Keratinocyte (primary cell): ENCODE results near the gene ZNF423. TPM values are rescaled to one million over a fixed set of nuclear protein-coding genes. Genes with fewer than 3 reads are reported as not detected.

Source experiments
- DNase-seq: peaks from one replicate; pipeline ENCODE4 v3.0.0-alpha.2; 2011; ENCODE audit warnings: low read depth, missing footprints, low spot score
- FAIRE-seq: peaks from 2 replicates; lab custom pipeline; 2011; peaks lifted over from hg19 to GRCh38; lab: Jason Lieb, UNC
- H2AFZ ChIP-seq: 2 replicates; pipeline ENCODE4 v1.6.0; 2012; ENCODE audit warnings: low read length, control low read depth, inconsistent platforms; ENCODE audit not compliant: control insufficient read depth
- H3K27ac ChIP-seq: 2 replicates; pipeline ENCODE4 v1.5.1; 2011; ENCODE audit warnings: low read length; ENCODE audit not compliant: control insufficient read depth, insufficient read depth
- H3K27me3 ChIP-seq: 3 replicates; pipeline ENCODE4 v1.6.0; 2011; ENCODE audit warnings: low read length; ENCODE audit not compliant: control insufficient read depth, insufficient read depth; ENCODE audit errors: extremely low read depth
- H3K36me3 ChIP-seq, 2 experiments: 2 replicates in 1 of 2; 3 replicates in 1 of 2; pipeline ENCODE4 v1.5.1; 2011; ENCODE audit warnings: low read length in 2 of 2, mild to moderate bottlenecking in 1 of 2; ENCODE audit not compliant: control insufficient read depth in 2 of 2, insufficient read depth in 2 of 2; ENCODE audit errors: extremely low read depth in 1 of 2
- H3K4me1 ChIP-seq: 3 replicates; pipeline ENCODE4 v1.5.1; 2011; ENCODE audit warnings: low read length; ENCODE audit not compliant: control insufficient read depth, insufficient read depth; ENCODE audit errors: extremely low read depth
- H3K4me2 ChIP-seq: 3 replicates; pipeline ENCODE4 v1.6.0; 2011; ENCODE audit warnings: low read depth, low read length; ENCODE audit not compliant: control insufficient read depth, insufficient read depth; ENCODE audit errors: extremely low read depth
- H3K4me3 ChIP-seq, 3 experiments: fragments of 200-600 bp in 1 of 3; sonication (generic) in 1 of 3; 2 replicates in 2 of 3; 3 replicates in 1 of 3; pipeline ENCODE4 v1.5.1; 2011 to 2016; ENCODE audit warnings: low read length in 3 of 3, mild to moderate bottlenecking in 3 of 3, control low read depth in 2 of 3, inconsistent platforms in 1 of 3, low read depth in 1 of 3, mixed read lengths in 1 of 3, mixed run types in 1 of 3, moderate library complexity in 1 of 3; ENCODE audit not compliant: control insufficient read depth in 2 of 3, insufficient read depth in 2 of 3; ENCODE audit errors: extremely low read depth in 1 of 3
- H3K79me2 ChIP-seq: 2 replicates; pipeline ENCODE4 v1.6.0; 2012; ENCODE audit warnings: low read length; ENCODE audit not compliant: control insufficient read depth, insufficient read depth
- H3K9ac ChIP-seq: 3 replicates; pipeline ENCODE4 v1.6.0; 2011; ENCODE audit warnings: low read length; ENCODE audit not compliant: control insufficient read depth, insufficient read depth; ENCODE audit errors: extremely low read depth
- H3K9me1 ChIP-seq: 3 replicates; pipeline ENCODE4 v1.6.0; 2011; ENCODE audit warnings: low read length; ENCODE audit not compliant: control insufficient read depth, insufficient read depth; ENCODE audit errors: extremely low read depth
- H3K9me3 ChIP-seq: 2 replicates; pipeline ENCODE4 v1.5.1; 2012; ENCODE audit warnings: low read depth, low read length; ENCODE audit not compliant: control insufficient read depth
- H4K20me1 ChIP-seq: 3 replicates; pipeline ENCODE4 v1.6.0; 2011; ENCODE audit warnings: low read length; ENCODE audit not compliant: control insufficient read depth, insufficient read depth; ENCODE audit errors: extremely low read depth
- EZH2 ChIP-seq: IDR thresholded peaks from one replicate; pipeline ENCODE4 v1.6.1; 2012; ENCODE audit warnings: inconsistent platforms, mild to moderate bottlenecking, low read length, moderate library complexity
- dilution Hi-C: fragments of 300-500 bp; cut with MboI; formaldehyde crosslinking; loops from one replicate; pipeline ENCODE4 v1.7.0; 2020; ENCODE audit warnings: low sequenced_read_pairs; ENCODE audit not compliant: extremely low pct_ligation_motif_present
- polyA plus RNA-seq, 5 experiments: library from polyadenylated mRNA; depleted of rRNA in 3 of 5; stranded (reverse) in 3 of 5; stranded (forward) in 1 of 5; unstranded in 1 of 5; fragments of >200 nt; gene quantifications; 1 replicate in 1 of 5; 2 replicates in 3 of 5; 3 replicates in 1 of 5; pipeline versions ENCODE4 v1.2.1 to v1.2.3, GENCODE V29; 2011 to 2012; ENCODE audit warnings: missing spikeins in 2 of 5, low read depth in 1 of 5, low replicate concordance in 1 of 5
- TF ChIP-seq, protein P1 (sequence below), 3 experiments: IDR thresholded peaks in 1 of 3; conservative IDR thresholded peaks in 1 of 3; optimal IDR thresholded peaks in 1 of 3; 2 replicates in 2 of 3; 3 replicates in 1 of 3; pipeline versions ENCODE3 to v1.5.1; 2011; ENCODE audit warnings: low read length in 3 of 3, mild to moderate bottlenecking in 3 of 3, moderate library complexity in 2 of 3, control low read depth in 1 of 3, inconsistent platforms in 1 of 3; ENCODE audit not compliant: insufficient read depth in 2 of 3; ENCODE audit errors: extremely low read depth in 1 of 3

The ZNF423 gene
- polyA plus RNA-seq, 1 donor (not counting 4 experiments of a cell fraction or from before 2014, with no cell fraction given), result 0.05 TPM

DNA sequence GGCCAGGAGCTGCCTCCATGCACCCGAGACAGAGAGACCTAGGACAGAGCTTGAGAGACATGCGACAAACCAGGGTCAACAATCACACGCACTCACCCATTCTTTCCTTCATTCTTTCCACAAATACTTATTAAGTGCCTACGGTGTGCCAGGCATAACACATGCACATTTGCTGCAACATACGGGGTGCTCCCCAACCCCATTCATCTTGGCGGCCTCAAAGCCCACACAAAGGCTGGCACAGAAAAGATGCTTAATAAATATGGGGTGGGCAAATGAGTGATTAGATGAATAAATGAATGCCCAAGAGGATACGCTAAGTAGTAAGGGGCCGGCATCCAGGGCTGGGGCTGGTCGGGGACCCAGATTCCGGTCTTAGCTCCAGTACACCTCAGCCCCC, 117.9 kb downstream of the ZNF423 start:
- H3K4me1 ChIP-seq, result no peaks in the 10 kb centered on the region
- dilution Hi-C loops, result no loop called here
- no peak for DNase-seq
- H3K4me3 ChIP-seq, result no peak overlapping the region
- H3K27ac ChIP-seq, result no peak overlapping the region
- H3K9me3 ChIP-seq, result no peaks in the 10 kb centered on the region
- no peak overlapping the region for H2AFZ ChIP-seq
- H3K9ac ChIP-seq, result no peak overlapping the region
- H3K9me1 ChIP-seq, result no peaks in the 10 kb centered on the region
- H3K79me2 ChIP-seq, result no peaks in the 10 kb centered on the region
- no peaks in the 10 kb centered on the region for H3K36me3 ChIP-seq
- no peak for TF ChIP-seq EZH2
- TF ChIP-seq, protein P1, sequence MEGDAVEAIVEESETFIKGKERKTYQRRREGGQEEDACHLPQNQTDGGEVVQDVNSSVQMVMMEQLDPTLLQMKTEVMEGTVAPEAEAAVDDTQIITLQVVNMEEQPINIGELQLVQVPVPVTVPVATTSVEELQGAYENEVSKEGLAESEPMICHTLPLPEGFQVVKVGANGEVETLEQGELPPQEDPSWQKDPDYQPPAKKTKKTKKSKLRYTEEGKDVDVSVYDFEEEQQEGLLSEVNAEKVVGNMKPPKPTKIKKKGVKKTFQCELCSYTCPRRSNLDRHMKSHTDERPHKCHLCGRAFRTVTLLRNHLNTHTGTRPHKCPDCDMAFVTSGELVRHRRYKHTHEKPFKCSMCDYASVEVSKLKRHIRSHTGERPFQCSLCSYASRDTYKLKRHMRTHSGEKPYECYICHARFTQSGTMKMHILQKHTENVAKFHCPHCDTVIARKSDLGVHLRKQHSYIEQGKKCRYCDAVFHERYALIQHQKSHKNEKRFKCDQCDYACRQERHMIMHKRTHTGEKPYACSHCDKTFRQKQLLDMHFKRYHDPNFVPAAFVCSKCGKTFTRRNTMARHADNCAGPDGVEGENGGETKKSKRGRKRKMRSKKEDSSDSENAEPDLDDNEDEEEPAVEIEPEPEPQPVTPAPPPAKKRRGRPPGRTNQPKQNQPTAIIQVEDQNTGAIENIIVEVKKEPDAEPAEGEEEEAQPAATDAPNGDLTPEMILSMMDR (optimal IDR thresholded peaks at IDR 0.05 in 1 of 3, IDR thresholded peaks at IDR 0.05 in 1 of 3, conservative IDR thresholded peaks at IDR 0.05 in 1 of 3; ENCODE audit: extremely low read depth in 1 of 3, insufficient read depth in 2 of 3, low read length in 3 of 3), result no peak
- no peaks in the 10 kb centered on the region for H4K20me1 ChIP-seq
- no peaks in the 10 kb centered on the region for H3K27me3 ChIP-seq
- no peak overlapping the region for H3K4me2 ChIP-seq
- FAIRE-seq, result no peak

DNA sequence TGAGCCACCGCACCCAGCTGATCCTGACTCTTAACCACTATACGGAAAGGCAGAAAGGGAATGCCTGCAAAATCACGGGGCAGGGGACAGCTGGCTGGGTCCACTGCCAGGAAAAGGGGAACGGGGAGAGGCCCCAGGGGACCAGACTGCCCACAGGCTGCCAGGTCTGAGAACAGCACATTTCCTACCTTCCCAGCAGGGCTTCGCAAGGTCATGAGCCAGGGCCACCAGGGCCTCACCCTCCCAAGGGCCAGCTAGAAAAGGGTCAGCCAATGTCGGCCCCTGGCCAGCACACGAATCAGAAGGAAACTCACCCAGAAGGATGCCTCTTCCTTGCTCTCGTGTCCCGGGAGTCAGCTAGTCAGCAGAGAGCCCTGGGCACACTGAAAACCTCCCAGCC, 118.4 kb downstream of the ZNF423 start:
- DNase-seq (no peak), FAIRE-seq (no peak)
- H2AFZ ChIP-seq, result no peak overlapping the region
- no peaks in the 10 kb centered on the region for H3K9me3 ChIP-seq
- H3K27ac ChIP-seq, result no peak overlapping the region
- no peaks in the 10 kb centered on the region for H3K27me3 ChIP-seq
- TF ChIP-seq, protein P1 (optimal IDR thresholded peaks at IDR 0.05 in 1 of 3, IDR thresholded peaks at IDR 0.05 in 1 of 3, conservative IDR thresholded peaks at IDR 0.05 in 1 of 3; ENCODE audit: extremely low read depth in 1 of 3, insufficient read depth in 2 of 3, low read length in 3 of 3), result no peak
- TF ChIP-seq EZH2, result no peak
- H3K4me3 ChIP-seq, result no peak overlapping the region
- no peaks in the 10 kb centered on the region for H3K79me2 ChIP-seq
- H3K9me1 ChIP-seq, result no peaks in the 10 kb centered on the region
- no peaks in the 10 kb centered on the region for H4K20me1 ChIP-seq
- no peak overlapping the region for H3K9ac ChIP-seq
- no peaks in the 10 kb centered on the region for H3K36me3 ChIP-seq
- H3K4me2 ChIP-seq, result no peak overlapping the region
- dilution Hi-C loops, result no loop called here
- no peaks in the 10 kb centered on the region for H3K4me1 ChIP-seq
